Lower lobe of right lung (tissue), 2 donors: ENCODE measurements around the gene MAGI2. TPM values are rescaled to one million over a fixed set of nuclear protein-coding genes. Genes with fewer than 3 reads are reported as not detected.

Experiments used
- ATAC-seq, 2 donors: fragments of 200-7000 bp; cut with Tn5 transposase; one replicate each; pipeline ENCODE4 v1.9.1; 2020 to 2022; ENCODE audit warnings: mild to moderate bottlenecking in 2 of 2, moderate library complexity in 2 of 2
- DNase-seq: peaks from one replicate; pipeline ENCODE4 v3.0.0-alpha.2; 2020
- H3K27ac ChIP-seq: fragments of 200-600 bp; one replicate; pipeline ENCODE4 v1.8.0; 2022
- H3K27me3 ChIP-seq: fragments of 200-600 bp; one replicate; pipeline ENCODE4 v1.8.0; 2022; ENCODE audit warnings: low read depth
- H3K36me3 ChIP-seq: fragments of 200-600 bp; one replicate; pipeline ENCODE4 v1.8.0; 2022; ENCODE audit warnings: mild to moderate bottlenecking
- H3K4me1 ChIP-seq: fragments of 200-600 bp; one replicate; pipeline ENCODE4 v1.8.0; 2022
- H3K4me3 ChIP-seq: fragments of 200-600 bp; one replicate; pipeline ENCODE4 v1.8.0; 2022; ENCODE audit warnings: mild to moderate bottlenecking
- H3K9me3 ChIP-seq: fragments of 200-600 bp; one replicate; pipeline ENCODE4 v1.8.0; 2022
- CTCF ChIP-seq: fragments of 200-600 bp; IDR thresholded peaks from one replicate; pipeline ENCODE4 v1.8.0; 2022; ENCODE audit warnings: antibody characterized with exemption, mild to moderate bottlenecking
- intact Hi-C: fragments of 100-400 bp; cut with DNase I; formaldehyde crosslinking; loops from one replicate; pipeline ENCODE4 v1.11.0; 2022
- total RNA-seq: library from RNA; stranded (reverse); fragmentation: NEBNext Ultra II Directional; extraction: Animal tissue kit (Norgen Biotek cat#: 25700); gene quantifications from one replicate; pipeline ENCODE4 v1.2.1, GENCODE V29; 2021
- donor health status: DM: no; HTN: yes; CAD: no; lungs with severe emphysema.

The MAGI2 gene
- total RNA-seq, 1 donor from 2014 or later: 15.3 TPM

- intact Hi-C loops: no loop called here
- no peak for TF ChIP-seq CTCF
- Histone ChIP-seq H3K4me1 (no peaks in the 10 kb centered on the region), H3K27ac (no peak overlapping the region), H3K27me3 (no peaks in the 10 kb centered on the region), H3K9me3 (no peaks in the 10 kb centered on the region), H3K4me3 (no peak overlapping the region), H3K36me3 (no peaks in the 10 kb centered on the region)
- DNase-seq: no peak
- no peak for ATAC-seq
Measured at GRCh38 chr7:78169992-78170391, 1283.5 kb downstream of the MAGI2 start.

GRCh38 chr7:78168865-78169264 lies 1284.6 kb downstream of the MAGI2 start:
- no peak overlapping the region for H3K27ac ChIP-seq

GRCh38 chr7:78167860-78168259 lies 1285.6 kb downstream of the MAGI2 start:
- H3K9me3 ChIP-seq: no peaks in the 10 kb centered on the region
- H3K27me3 ChIP-seq: no peaks in the 10 kb centered on the region
- no peak for TF ChIP-seq CTCF
- H3K27ac ChIP-seq: no peak overlapping the region
- H3K4me3 ChIP-seq: no peak overlapping the region
- ATAC-seq (no peak), DNase-seq (no peak)
- no peaks in the 10 kb centered on the region for H3K36me3 ChIP-seq
- H3K4me1 ChIP-seq: no peaks in the 10 kb centered on the region
- intact Hi-C loops: no loop called here

More at GRCh38 chr7:78168865-78169264, 1284.6 kb downstream of the MAGI2 start:
- TF ChIP-seq CTCF: no peak
- Histone ChIP-seq H3K4me3 (no peak overlapping the region), H3K9me3 (no peaks in the 10 kb centered on the region), H3K27me3 (no peaks in the 10 kb centered on the region), H3K36me3 (no peaks in the 10 kb centered on the region), H3K4me1 (no peaks in the 10 kb centered on the region)
- intact Hi-C loops: no loop called here
- no peak for DNase-seq
- ATAC-seq: no peak

GRCh38 chr7:78165854-78166253 lies 1287.6 kb downstream of the MAGI2 start:
- Histone ChIP-seq H3K4me3 (no peak overlapping the region), H3K27ac (no peak overlapping the region), H3K27me3 (no peaks in the 10 kb centered on the region), H3K4me1 (no peaks in the 10 kb centered on the region), H3K36me3 (no peaks in the 10 kb centered on the region), H3K9me3 (no peaks in the 10 kb centered on the region)
- ATAC-seq (no peak), DNase-seq (no peak)
- intact Hi-C loops: no loop called here
- no peak for TF ChIP-seq CTCF

- Histone ChIP-seq H3K27ac (no peak overlapping the region), H3K9me3 (no peaks in the 10 kb centered on the region), H3K4me3 (no peak overlapping the region), H3K4me1 (no peaks in the 10 kb centered on the region), H3K27me3 (no peaks in the 10 kb centered on the region), H3K36me3 (no peaks in the 10 kb centered on the region)
- ATAC-seq: no peak
- TF ChIP-seq CTCF: no peak
- intact Hi-C loops: no loop called here
- DNase-seq: no peak
Measured at GRCh38 chr7:78165454-78165853, 1288.0 kb downstream of the MAGI2 start.

GRCh38 chr7:78164459-78164858 lies 1289.0 kb downstream of the MAGI2 start:
- no peak overlapping the region for H3K4me3 ChIP-seq
- intact Hi-C loops: no loop called here

More at GRCh38 chr7:78164459-78164858, 1289.0 kb downstream of the MAGI2 start:
- no peak for TF ChIP-seq CTCF
- Histone ChIP-seq H3K36me3 (no peaks in the 10 kb centered on the region), H3K9me3 (no peaks in the 10 kb centered on the region), H3K4me1 (no peaks in the 10 kb centered on the region), H3K27ac (no peak overlapping the region), H3K27me3 (no peaks in the 10 kb centered on the region)
- no peak for ATAC-seq
- no peak for DNase-seq
